Inflammatory macrophage treated with lipopolysaccharide for 1 hour (primary cell): ENCODE data around the gene USP17L17.
"Not testable (repeated sequence)": the region's sequence is repeated elsewhere in the genome, so short reads cannot be mapped to it uniquely, and the experiment has no call there.

Experiments
- DNase-seq, 2 donors: peaks; one replicate each; pipeline ENCODE4 v3.0.0-alpha.2; 2020 to 2022

The USP17L17 gene

GRCh38 chr4:9243579-9243978 lies at the start of gene USP17L17:
Gene USP17L17, plus strand, starts transcription at chr4:9243879. Its CDS starts 0 bp downstream, at chr4:9243879.
- not testable (repeated sequence) for DNase-seq

GRCh38 chr4:9210357-9210756 lies 33.3 kb upstream of the USP17L17 start, which contains the start of gene USP17L10:
Gene USP17L10, plus strand, starts transcription at chr4:9210657. Its CDS starts 0 bp downstream, at chr4:9210657.
- not testable (repeated sequence) for DNase-seq

GRCh38 chr4:9214701-9215100 lies 29.0 kb upstream of the USP17L17 start:
- DNase-seq, result not testable (repeated sequence)

GRCh38 chr4:9215105-9215504 lies 28.6 kb upstream of the USP17L17 start, which contains the start of gene USP17L11:
Gene USP17L11, plus strand, starts transcription at chr4:9215405. Its CDS starts 0 bp downstream, at chr4:9215405.
- not testable (repeated sequence) for DNase-seq

GRCh38 chr4:9219852-9220251 lies 23.8 kb upstream of the USP17L17 start, which contains the start of gene USP17L12:
Gene USP17L12, plus strand, starts transcription at chr4:9220152. Its CDS starts 0 bp downstream, at chr4:9220152.
- not testable (repeated sequence) for DNase-seq

GRCh38 chr4:9224596-9224995 lies 19.1 kb upstream of the USP17L17 start, which contains the start of gene USP17L13:
Gene USP17L13, plus strand, starts transcription at chr4:9224896. Its CDS starts 0 bp downstream, at chr4:9224896.
- not testable (repeated sequence) for DNase-seq

- DNase-seq, result not testable (repeated sequence)
Observed at GRCh38 chr4:9230249-9230648, 13.4 kb upstream of the USP17L17 start.

- DNase-seq, result not testable (repeated sequence)
Observed at GRCh38 chr4:9234085-9234484, 9.6 kb upstream of the USP17L17 start, which contains the start of gene USP17L15. Gene USP17L15, plus strand, starts transcription at chr4:9234385. Its CDS starts 0 bp downstream, at chr4:9234385.

GRCh38 chr4:9238461-9238860 lies 5.2 kb upstream of the USP17L17 start:
- DNase-seq, result not testable (repeated sequence)

GRCh38 chr4:9247953-9248680 lies 4.4 kb downstream of the USP17L17 start, which contains the start of gene USP17L18:
Gene USP17L18, plus strand, starts transcription at chr4:9248630. Its CDS starts 0 bp downstream, at chr4:9248630.
- DNase-seq, result not testable (repeated sequence)

GRCh38 chr4:9253078-9253477 lies 9.4 kb downstream of the USP17L17 start, which contains the start of gene USP17L19:
Gene USP17L19, plus strand, starts transcription at chr4:9253378. Its CDS starts 0 bp downstream, at chr4:9253378.
- DNase-seq, result not testable (repeated sequence)

GRCh38 chr4:9257824-9258223 lies 14.1 kb downstream of the USP17L17 start, which contains the start of gene USP17L20:
Gene USP17L20, plus strand, starts transcription at chr4:9258124. Its CDS starts 0 bp downstream, at chr4:9258124.
- DNase-seq, result not testable (repeated sequence)

GRCh38 chr4:9262572-9262971 lies 18.9 kb downstream of the USP17L17 start, which contains the start of gene USP17L21:
Gene USP17L21, plus strand, starts transcription at chr4:9262872. Its CDS starts 0 bp downstream, at chr4:9262872.
- DNase-seq, result not testable (repeated sequence)

- DNase-seq, result not testable (repeated sequence)
Observed at GRCh38 chr4:9267319-9267718, 23.6 kb downstream of the USP17L17 start, which contains the start of gene USP17L22. Gene USP17L22, plus strand, starts transcription at chr4:9267619. Its CDS starts 0 bp downstream, at chr4:9267619.

- DNase-seq, result not testable (repeated sequence)
Observed at GRCh38 chr4:9271719-9272118, 28.0 kb downstream of the USP17L17 start.
